PFSK-1 (cell line): ENCODE measurements around the gene ARL4D.

Experiments used
- FOXP2 ChIP-seq: optimal IDR thresholded peaks from 2 replicates; pipeline ENCODE3; 2011; ENCODE audit warnings: borderline replicate concordance, control low read depth, inconsistent platforms; ENCODE audit not compliant: insufficient read depth; ENCODE audit errors: extremely low read length, extremely low read depth
- POLR2AphosphoS5 ChIP-seq: IDR thresholded peaks from 2 replicates; pipeline ENCODE4 v1.6.1; 2012; ENCODE audit warnings: low read depth, mild to moderate bottlenecking, control low read depth, low read length, moderate library complexity
- SIN3A ChIP-seq: IDR thresholded peaks from 2 replicates; pipeline ENCODE4 v1.6.1; 2012; ENCODE audit warnings: mild to moderate bottlenecking, low read length, moderate library complexity, borderline replicate concordance; ENCODE audit not compliant: insufficient read depth
- TAF1 ChIP-seq: IDR thresholded peaks from 2 replicates; pipeline ENCODE4 v1.6.1; 2012; ENCODE audit warnings: low read length, control low read depth, borderline replicate concordance; ENCODE audit not compliant: insufficient read depth
- TF ChIP-seq, protein P1 (sequence below), 2 experiments: IDR thresholded peaks; 2 replicates each; pipeline versions ENCODE4 v1.6.1 to v1.8.0; 2011 to 2012; ENCODE audit warnings: low read depth in 2 of 2, low read length in 2 of 2, control low read depth in 1 of 2, inconsistent platforms in 1 of 2, mild to moderate bottlenecking in 1 of 2, moderate library complexity in 1 of 2; ENCODE audit not compliant: insufficient read depth in 1 of 2

DNA sequence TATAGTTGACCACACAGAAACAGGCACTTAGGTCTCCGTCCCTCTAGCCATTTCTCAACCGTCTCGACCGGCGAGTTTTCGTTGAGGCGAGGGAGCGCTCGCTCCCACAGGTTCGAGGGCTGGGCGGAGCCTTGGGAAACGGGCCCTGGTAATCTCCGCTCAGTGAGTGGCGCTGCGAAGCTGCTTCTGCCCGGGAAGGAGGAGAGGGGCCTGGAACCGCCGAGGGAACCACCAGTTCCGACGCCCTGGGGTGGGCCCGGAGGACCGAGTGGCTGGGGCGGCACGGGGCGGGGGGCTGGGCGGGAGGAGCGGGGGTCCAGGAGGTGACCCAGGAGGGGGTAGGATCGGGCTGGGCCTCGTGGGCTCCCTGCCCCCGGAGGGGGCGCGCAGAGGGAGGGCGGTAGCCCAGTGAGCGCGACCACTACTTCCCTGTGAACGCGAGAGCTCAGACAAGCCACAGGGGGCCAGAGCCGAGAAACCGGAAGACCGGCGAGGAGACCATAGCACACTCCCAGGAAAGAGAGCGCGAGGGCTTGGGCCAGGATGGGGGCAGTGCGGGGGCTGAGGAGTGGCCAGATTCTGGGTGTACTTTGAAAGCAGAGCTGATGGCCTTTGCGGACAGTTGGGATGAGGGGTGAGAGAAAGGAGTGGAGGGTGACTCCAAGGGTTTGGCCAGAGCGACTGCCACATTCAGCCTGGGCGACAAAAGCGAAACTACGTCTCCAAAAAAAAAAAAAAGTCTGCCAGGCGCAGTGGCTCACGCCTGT lies 29.9 kb upstream of the ARL4D start:
- no peak for TF ChIP-seq TAF1
- no peak for TF ChIP-seq POLR2AphosphoS5
- TF ChIP-seq, protein P1, sequence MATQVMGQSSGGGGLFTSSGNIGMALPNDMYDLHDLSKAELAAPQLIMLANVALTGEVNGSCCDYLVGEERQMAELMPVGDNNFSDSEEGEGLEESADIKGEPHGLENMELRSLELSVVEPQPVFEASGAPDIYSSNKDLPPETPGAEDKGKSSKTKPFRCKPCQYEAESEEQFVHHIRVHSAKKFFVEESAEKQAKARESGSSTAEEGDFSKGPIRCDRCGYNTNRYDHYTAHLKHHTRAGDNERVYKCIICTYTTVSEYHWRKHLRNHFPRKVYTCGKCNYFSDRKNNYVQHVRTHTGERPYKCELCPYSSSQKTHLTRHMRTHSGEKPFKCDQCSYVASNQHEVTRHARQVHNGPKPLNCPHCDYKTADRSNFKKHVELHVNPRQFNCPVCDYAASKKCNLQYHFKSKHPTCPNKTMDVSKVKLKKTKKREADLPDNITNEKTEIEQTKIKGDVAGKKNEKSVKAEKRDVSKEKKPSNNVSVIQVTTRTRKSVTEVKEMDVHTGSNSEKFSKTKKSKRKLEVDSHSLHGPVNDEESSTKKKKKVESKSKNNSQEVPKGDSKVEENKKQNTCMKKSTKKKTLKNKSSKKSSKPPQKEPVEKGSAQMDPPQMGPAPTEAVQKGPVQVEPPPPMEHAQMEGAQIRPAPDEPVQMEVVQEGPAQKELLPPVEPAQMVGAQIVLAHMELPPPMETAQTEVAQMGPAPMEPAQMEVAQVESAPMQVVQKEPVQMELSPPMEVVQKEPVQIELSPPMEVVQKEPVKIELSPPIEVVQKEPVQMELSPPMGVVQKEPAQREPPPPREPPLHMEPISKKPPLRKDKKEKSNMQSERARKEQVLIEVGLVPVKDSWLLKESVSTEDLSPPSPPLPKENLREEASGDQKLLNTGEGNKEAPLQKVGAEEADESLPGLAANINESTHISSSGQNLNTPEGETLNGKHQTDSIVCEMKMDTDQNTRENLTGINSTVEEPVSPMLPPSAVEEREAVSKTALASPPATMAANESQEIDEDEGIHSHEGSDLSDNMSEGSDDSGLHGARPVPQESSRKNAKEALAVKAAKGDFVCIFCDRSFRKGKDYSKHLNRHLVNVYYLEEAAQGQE (IDR thresholded peaks at IDR 0.05; ENCODE audit: insufficient read depth in 1 of 2, low read depth in 2 of 2, low read length in 2 of 2), result no peak
- no peak for TF ChIP-seq FOXP2
- TF ChIP-seq SIN3A, result no peak
